Measurements from ENCODE around the gene TTLL7. TPM values are rescaled to one million over a fixed set of nuclear protein-coding genes. Genes with fewer than 3 reads are reported as not detected.

TTLL7 gene, protein sequence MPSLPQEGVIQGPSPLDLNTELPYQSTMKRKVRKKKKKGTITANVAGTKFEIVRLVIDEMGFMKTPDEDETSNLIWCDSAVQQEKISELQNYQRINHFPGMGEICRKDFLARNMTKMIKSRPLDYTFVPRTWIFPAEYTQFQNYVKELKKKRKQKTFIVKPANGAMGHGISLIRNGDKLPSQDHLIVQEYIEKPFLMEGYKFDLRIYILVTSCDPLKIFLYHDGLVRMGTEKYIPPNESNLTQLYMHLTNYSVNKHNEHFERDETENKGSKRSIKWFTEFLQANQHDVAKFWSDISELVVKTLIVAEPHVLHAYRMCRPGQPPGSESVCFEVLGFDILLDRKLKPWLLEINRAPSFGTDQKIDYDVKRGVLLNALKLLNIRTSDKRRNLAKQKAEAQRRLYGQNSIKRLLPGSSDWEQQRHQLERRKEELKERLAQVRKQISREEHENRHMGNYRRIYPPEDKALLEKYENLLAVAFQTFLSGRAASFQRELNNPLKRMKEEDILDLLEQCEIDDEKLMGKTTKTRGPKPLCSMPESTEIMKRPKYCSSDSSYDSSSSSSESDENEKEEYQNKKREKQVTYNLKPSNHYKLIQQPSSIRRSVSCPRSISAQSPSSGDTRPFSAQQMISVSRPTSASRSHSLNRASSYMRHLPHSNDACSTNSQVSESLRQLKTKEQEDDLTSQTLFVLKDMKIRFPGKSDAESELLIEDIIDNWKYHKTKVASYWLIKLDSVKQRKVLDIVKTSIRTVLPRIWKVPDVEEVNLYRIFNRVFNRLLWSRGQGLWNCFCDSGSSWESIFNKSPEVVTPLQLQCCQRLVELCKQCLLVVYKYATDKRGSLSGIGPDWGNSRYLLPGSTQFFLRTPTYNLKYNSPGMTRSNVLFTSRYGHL
- 1 to 10 TPM; 5.8 to 7.7 (median 7.2) TPM for total RNA-seq

DNA sequence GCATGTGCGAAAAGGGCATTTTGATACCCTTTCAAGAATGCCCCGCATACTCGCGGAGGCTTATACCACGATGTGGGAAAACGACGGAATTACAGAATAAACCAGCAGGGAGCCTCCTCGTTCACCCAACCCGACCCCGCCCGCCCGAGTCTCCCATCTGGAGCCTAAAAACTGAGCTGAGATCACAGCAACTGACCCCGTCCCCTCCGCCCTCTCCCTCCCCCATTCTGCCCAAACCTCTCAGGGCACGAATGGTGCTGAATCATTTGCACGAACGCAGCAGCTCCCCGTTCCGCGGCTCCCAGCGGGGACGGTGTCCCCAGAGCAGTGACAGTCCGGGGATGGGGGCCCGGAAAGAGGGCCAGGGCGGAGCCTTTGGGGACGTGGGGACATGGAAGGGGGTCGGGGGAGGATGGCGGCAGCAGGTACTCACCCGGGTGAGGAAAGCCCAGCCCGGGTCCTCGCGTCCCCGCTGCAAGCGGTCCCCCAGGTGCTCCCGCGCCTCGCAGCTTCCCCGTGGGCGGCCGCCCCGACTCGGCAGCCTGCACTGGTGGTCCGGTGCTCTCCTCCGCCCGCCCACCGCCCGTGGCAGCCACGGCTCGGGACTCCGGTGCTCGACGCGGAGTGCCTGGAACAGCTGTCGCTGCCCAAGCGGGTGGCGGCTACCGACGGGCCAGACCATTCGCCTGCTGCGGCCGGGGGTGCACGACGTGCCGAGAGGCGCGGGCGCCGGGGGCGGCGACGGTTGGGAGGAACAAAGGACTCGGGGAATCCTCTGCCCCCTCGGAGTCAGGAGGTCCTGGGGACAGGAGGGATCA, at the start of gene TTLL7:
Gene TTLL7, minus strand, starts transcription at position 635 of the 818 bp plus-strand sequence. CDS start 46,921 bp downstream, outside the sequence.
- TF ChIP-seq, protein P1, sequence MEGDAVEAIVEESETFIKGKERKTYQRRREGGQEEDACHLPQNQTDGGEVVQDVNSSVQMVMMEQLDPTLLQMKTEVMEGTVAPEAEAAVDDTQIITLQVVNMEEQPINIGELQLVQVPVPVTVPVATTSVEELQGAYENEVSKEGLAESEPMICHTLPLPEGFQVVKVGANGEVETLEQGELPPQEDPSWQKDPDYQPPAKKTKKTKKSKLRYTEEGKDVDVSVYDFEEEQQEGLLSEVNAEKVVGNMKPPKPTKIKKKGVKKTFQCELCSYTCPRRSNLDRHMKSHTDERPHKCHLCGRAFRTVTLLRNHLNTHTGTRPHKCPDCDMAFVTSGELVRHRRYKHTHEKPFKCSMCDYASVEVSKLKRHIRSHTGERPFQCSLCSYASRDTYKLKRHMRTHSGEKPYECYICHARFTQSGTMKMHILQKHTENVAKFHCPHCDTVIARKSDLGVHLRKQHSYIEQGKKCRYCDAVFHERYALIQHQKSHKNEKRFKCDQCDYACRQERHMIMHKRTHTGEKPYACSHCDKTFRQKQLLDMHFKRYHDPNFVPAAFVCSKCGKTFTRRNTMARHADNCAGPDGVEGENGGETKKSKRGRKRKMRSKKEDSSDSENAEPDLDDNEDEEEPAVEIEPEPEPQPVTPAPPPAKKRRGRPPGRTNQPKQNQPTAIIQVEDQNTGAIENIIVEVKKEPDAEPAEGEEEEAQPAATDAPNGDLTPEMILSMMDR (IDR thresholded peaks at IDR 0.05; ENCODE audit: low read depth), result no peak

DNA sequence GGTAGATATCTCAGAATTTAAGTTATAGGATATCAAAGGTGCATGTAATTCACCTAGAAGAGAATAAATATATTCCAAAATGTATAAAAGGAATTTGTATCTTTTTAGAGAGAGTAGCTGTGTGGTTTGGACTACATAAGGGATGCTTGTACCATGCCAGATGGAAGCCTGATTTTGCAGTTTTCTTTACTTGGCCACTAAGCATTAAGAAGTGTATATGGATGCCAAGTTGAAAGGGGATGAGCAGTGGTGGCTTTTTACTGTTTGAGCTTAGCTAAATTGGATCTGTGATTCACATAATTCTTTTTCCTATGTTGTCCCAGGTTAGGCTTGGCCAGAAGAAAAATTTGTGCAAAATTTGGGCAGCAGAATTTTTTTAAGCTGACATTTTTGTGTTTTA, 43.5 kb upstream of the TTLL7 start:
- TF ChIP-seq, protein P1 (IDR thresholded peaks at IDR 0.05; ENCODE audit: low read depth), result no peak

DNA sequence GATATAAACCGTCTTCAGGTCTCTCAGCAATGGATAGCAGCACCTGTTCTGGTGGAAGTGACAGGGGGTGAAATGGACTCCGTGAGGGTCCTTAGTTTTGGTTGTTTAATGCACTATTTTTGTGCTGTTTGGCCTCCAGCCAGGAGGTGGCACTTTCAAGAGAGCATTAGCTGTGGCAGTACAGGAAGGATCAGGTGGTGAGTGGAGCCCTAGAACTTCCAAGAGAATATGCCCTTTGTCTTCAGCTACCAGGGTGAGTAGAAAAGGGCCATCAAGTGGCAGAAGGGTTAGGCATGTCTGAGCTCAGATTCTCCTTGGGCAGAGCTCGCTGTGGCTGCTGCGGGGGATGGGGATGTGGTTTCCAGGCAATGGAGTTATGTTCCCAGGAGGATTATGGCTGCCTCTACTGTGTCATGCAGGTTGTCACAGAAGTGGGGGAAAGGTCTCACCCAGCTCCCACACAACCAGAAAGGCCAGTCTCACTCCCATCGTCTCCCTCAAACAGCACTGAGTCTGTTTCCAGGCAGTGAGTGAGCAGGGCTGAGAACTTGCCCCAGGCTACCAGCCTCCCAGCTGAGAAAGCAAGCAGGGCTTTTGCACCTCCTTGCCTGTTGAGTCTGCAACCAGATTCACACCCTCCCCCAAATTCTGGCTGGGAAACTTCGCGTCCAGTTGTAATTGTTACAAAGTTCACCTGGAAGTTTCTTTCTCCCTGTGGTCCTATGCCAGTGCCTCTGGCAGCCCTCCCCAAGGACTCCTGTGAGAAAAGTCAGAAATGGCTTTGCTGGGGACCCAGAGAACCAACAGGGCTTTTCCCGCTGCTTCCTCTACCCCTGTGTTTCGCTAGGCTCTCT, 39.1 kb upstream of the TTLL7 start:
- TF ChIP-seq, protein P1 (IDR thresholded peaks at IDR 0.05; ENCODE audit: low read depth), result no peak

DNA sequence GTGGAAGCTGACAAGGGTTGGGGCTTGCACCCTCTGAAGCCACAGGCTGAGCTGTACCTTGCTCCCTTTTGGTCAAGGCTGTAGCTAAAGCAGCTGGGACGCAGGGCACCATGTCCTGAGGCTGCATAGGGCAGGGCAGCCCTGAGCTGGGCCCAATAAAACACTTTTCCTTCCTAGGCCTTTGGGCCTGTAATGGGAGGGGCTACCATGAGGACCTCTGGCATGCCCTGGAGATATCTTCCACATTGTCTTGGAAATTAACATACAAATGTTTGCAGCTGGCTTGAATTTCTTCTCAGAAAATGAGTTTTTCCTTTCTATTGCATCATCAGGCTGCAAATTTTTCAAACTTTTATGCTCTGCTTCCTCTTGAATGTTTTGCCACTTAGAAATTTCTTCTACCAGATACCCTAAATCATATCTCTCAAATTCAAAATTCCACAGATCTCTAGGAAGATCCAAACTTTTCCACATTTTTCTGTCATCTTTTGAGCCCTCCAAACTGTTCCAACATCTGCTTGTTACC, 32.9 kb upstream of the TTLL7 start:
- TF ChIP-seq, protein P1 (IDR thresholded peaks at IDR 0.05; ENCODE audit: low read depth), result no peak

DNA sequence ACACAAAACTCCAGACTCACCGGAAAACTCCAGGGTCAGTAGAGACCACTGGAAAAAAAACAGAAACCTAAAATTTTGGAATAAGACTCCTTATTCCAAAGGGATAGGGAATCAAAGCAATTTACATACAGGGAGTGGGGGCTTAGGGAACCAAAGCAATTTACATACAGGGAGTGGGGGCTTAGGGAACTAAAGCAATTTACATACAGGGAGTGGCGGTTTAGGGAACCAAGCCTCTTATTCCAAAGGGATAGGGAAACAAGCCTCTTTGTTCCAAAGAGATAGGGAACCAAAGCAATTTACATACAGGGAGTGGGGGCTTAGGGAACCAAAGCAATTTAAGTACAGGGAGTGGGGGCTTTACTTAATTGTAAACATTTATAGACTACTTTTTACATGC, 28.4 kb upstream of the TTLL7 start:
- TF ChIP-seq, protein P1 (IDR thresholded peaks at IDR 0.05; ENCODE audit: low read depth), result no peak

DNA sequence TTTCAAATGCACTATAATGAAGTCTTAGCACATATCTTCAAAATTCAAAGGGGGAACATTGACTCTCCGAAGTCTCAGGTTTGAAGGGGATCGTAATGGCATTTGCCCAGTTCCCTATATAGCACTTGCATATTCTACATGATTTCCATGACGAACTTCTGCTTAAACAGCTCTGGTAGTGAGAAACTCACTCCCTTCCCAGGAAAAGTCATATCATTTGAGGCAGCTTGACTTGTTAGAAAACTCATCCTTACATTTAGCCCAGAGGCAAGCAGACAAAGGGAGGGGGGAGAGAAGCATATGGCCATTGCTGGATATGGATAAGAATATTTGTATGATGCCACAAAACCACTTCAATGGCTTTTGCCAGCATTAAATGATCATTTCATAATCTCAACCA, 27.0 kb upstream of the TTLL7 start:
- TF ChIP-seq, protein P1 (IDR thresholded peaks at IDR 0.05; ENCODE audit: low read depth), result no peak
